HG03064 (cell line): Measurements from ENCODE around the gene GNA15.
"Not testable (repeated sequence)": the region's sequence is repeated elsewhere in the genome, so short reads cannot be mapped to it uniquely, and the experiment has no call there.

Experiments
- ATAC-seq: cut with Tn5 transposase; IDR thresholded peaks from one replicate; pipeline ENCODE4 v1.9.1; 2021; ENCODE audit warnings: low read depth; ENCODE audit not compliant: unreplicated experiment

The GNA15 gene

GRCh38 chr19:3135961-3136683, at the start of gene GNA15:
Gene GNA15, plus strand, starts transcription at chr19:3136033. Its CDS starts 418 bp downstream, at chr19:3136451.
- ATAC-seq: no peak

- no peak for ATAC-seq
These were observed 48.1 kb upstream of the GNA15 start for GRCh38 chr19:3087769-3088168.

GRCh38 chr19:3089299-3089855, 46.5 kb upstream of the GNA15 start:
- ATAC-seq: not testable (repeated sequence)

DNA sequence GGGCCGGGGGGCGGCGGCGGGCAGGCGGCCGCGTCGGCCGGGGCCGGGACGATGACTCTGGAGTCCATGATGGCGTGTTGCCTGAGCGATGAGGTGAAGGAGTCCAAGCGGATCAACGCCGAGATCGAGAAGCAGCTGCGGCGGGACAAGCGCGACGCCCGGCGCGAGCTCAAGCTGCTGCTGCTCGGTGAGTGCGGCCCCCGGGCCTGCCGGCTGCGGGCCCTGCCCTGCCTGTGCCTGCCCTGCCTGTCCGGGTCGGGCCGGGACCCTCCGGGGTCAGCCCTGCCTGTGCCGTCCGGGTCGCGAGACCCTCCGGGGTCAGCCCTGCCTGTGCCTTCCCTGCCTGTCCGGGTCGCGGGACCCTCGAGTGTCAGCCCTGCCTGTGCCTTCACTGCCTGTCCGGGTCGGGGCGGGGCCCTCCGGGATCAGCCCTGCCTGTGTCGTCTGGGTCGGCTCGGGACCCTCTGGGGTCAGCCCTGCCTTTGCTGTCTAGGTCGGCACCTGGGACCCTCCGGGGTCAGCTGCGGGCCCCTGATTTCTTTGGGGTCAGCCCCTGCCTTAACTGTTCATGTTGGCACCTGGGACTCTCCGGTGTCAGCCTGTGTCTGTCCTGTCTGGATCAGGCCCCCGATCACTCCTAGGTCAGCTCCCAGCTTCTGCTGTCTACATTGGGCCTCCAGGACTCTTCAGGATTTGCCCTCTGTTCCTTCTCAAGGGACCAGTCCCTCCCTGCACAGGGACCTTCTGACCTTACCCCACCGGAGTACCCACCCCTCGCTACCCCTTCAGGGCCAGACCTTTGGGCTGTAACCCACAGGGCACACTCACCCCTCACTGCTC, 41.0 kb upstream of the GNA15 start:
- no peak for ATAC-seq

GRCh38 chr19:3095441-3096191, 40.2 kb upstream of the GNA15 start:
- ATAC-seq: no peak

- ATAC-seq: no peak
These were observed 39.4 kb upstream of the GNA15 start for GRCh38 chr19:3096267-3096901.

- no peak for ATAC-seq
These were observed 38.9 kb upstream of the GNA15 start for GRCh38 chr19:3096902-3097326.

DNA sequence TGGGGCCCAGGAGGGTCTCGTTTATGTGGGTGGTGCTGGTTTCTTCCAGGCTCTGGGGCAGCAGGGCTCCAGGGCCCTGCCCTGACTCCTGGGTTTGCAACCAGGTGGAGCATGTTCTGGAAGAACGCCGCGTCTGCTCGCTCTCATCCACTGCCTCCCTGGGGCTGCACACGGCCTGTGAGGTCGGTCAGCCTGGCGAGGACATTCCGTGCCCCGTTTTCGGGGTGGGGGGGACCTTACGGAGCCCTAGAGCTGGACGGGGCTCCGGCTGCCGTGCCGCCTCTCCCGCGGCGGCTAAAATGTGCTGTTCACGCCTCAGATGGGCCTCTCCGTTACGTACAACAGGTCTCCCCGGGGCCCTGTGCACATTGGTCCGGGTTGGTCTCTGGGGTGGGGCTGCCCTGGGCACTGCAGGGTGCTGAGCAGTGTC, 38.4 kb upstream of the GNA15 start:
- no peak for ATAC-seq

- ATAC-seq: no peak
These were observed 37.7 kb upstream of the GNA15 start for GRCh38 chr19:3098141-3098514.

DNA sequence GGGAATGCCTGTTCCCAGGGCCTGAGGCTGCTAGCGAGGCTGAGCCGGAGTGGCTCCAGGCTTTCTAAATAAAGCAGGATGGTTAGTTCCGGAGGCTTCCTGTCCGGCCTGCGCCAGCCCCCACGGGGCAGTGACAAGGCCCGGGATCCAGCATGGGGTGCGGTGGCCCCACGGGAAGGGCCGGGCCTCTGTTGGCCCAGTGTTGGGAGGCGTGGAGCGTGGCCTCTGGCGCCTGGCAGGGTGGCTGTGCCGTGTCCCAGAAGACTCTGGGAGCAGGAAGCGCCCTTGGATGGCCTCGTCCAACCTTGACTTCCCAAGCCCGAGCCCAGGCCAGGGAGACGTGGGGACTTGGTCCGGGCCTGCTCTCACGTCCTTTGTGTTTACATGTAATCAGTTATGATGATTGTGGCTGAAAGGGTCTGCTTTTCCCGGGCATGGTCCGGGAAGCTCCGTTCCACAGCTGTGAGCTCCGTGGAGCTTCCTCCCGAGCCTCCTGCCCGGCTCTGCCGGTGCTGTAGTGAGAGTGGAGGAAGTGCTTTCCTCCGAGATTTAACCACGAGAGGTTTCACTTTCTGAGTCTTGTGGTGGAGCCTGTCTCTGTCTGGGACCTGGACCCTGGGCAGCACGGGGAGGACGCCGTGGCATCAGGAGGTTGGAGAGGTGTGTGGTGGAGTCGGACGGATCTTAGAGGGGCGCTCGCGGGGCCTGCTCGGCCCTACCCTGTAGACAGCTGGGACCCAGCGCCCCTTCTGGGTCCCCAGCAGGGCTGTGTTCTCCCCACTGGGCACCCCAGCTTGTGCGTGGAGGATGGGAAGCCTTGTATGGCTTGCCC, 37.1 kb upstream of the GNA15 start:
- ATAC-seq: no peak

DNA sequence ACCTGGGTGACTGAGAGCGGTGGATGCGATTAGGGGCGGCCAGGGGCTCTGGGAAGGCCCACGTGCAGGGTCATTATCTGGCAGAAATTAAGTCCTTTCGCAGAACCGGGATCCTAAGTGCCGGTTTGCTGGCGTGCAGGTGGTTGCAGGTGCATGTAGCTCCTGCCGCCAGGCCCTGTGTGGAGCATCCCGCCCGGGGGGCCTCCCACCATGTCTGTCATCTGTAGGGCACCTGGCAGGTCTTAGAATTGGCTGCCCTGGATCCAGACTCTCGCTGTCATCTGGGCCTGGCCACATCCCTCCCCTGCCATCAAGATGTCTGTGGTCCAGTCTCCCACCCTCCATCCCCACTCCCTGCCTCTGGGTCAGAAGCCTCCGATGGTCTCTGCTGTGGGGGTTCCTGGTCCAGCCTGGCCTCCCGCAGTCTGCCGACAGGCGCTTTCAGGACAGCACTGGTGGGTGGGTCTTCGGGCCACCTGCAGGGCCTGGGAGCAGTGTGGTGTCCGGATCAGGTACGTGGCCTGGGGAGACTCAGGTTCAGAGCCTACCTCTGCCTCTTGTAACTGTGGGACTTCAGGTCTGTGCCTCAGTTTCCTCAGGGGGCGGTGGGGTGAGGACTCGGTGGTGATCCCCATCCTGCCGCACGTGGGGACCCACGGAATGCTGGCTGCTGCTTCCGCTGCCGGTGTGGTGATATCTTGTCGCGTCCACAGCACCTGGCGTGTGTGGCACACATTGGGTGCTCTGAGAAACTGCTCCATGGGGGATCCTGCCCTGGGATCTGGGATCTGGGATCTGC, 36.3 kb upstream of the GNA15 start:
- no peak for ATAC-seq

DNA sequence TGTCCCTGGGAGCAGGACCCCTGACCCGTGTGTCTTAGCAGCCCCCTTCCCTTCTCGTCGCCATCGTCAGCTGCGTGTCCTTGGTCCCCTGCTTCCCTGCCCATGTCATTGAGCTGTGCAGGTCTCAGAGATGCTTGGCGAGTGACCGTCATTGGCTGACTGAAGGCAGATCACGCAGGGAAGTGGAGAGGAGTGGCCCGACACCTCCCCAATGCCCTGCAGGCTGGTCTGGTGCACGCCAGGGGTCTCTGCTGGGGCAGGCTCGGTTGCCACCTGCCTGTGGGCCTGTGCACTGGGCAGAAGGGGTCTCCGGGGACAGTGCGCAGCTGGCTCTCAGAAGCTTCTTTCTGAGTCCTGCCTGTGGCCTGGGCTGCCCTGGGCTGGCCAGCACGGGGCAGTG, 35.5 kb upstream of the GNA15 start:
- no peak for ATAC-seq

- no peak for ATAC-seq
These were observed 34.8 kb upstream of the GNA15 start for GRCh38 chr19:3100747-3101730.

GRCh38 chr19:3102239-3103140, 33.3 kb upstream of the GNA15 start:
- ATAC-seq: no peak

DNA sequence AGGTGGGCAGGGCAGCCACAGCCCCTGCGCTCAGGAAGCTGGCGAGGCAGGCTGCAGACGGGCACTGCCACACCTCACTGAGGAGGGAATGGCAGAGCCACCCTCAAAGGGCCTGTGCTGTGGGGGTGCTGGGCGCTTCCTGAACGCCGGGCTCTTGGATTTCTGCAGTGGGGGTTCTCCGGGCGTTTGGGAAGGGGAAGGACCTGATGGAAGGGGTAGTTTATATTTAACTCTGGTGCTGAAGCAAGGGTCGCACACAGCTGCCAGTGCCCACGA, 31.2 kb upstream of the GNA15 start:
- no peak for ATAC-seq

GRCh38 chr19:3105641-3106508, 30.0 kb upstream of the GNA15 start:
- ATAC-seq: no peak
